Osteocyte (in vitro differentiated cells): ENCODE data around the gene RABGAP1L. TPM values are rescaled to one million over a fixed set of nuclear protein-coding genes. Genes with fewer than 3 reads are reported as not detected.

ENCODE experiments used
- DNase-seq: peaks from one replicate; pipeline ENCODE4 v3.0.0; 2021; ENCODE audit warnings: mixed read lengths; ENCODE audit not compliant: unreplicated experiment; ENCODE audit errors: extremely low spot score
- H3K27ac Mint-ChIP-seq: one replicate; pipeline ENCODE4 v1.8.0; 2021; ENCODE audit warnings: mild to moderate bottlenecking, mixed read lengths; ENCODE audit not compliant: unreplicated experiment
- H3K27me3 Mint-ChIP-seq: one replicate; pipeline ENCODE4 v1.8.0; 2021; ENCODE audit warnings: mixed read lengths; ENCODE audit not compliant: unreplicated experiment
- H3K36me3 Mint-ChIP-seq: one replicate; pipeline ENCODE4 v1.8.0; 2021; ENCODE audit warnings: mixed read lengths; ENCODE audit not compliant: unreplicated experiment
- H3K4me1 Mint-ChIP-seq: one replicate; pipeline ENCODE4 v1.8.0; 2021; ENCODE audit warnings: mixed read lengths; ENCODE audit not compliant: unreplicated experiment
- H3K4me3 Mint-ChIP-seq: one replicate; pipeline ENCODE4 v1.8.0; 2021; ENCODE audit warnings: mild to moderate bottlenecking, moderate library complexity, mixed read lengths; ENCODE audit not compliant: unreplicated experiment
- H3K9me3 Mint-ChIP-seq: one replicate; pipeline ENCODE4 v1.8.0; 2021; ENCODE audit warnings: mixed read lengths; ENCODE audit not compliant: unreplicated experiment
- CTCF ChIP-seq: fragments of 200-600 bp; sonication (generic); IDR thresholded peaks from 2 replicates; pipeline ENCODE4 v1.5.0; 2021; ENCODE audit warnings: antibody characterized with exemption, mild to moderate bottlenecking, moderate library complexity
- total RNA-seq: library from RNA; stranded (reverse); gene quantifications from 2 replicates; pipeline ENCODE4 v1.2.1, GENCODE V29; 2021

The RABGAP1L gene
- total RNA-seq, 1 donor from 2014 or later = 29.3 TPM

- Mint-ChIP-seq H3K27ac (no peak overlapping the region), H3K9me3 (peaks cover 6% of the 10 kb centered on the region), H3K4me3 (no peak overlapping the region), H3K4me1 (peaks cover 5% of the 10 kb centered on the region), H3K27me3 (no peaks in the 10 kb centered on the region), H3K36me3 (no peaks in the 10 kb centered on the region)
- TF ChIP-seq CTCF = no peak
- DNase-seq = no peak
Observed at GRCh38 chr1:174659823-174660222, 500.5 kb downstream of the RABGAP1L start.

DNA sequence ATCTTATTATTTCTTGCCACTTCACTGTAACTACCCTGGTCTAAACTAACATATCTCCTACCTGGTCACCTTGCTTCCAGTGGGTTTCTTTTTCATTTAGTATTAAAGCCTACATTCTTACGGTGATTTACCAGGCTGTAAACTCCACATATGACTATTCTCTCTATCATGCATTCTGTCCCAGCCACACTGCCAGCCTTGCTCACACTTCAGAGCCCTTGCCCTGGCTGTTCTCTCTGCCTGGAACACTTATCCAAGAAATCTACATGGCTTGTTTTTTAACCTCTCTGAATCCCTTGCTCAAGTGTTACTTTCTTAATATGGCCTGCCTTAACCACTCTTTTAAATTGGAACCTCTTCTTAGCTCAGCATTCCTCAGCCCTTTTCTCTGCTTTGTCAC is 501.2 kb downstream of the RABGAP1L start:
- no peak for TF ChIP-seq CTCF
- no peaks in the 10 kb centered on the region for H3K36me3 Mint-ChIP-seq
- peaks cover 5% of the 10 kb centered on the region for H3K4me1 Mint-ChIP-seq
- no peak overlapping the region for H3K4me3 Mint-ChIP-seq
- no peaks in the 10 kb centered on the region for H3K27me3 Mint-ChIP-seq
- peaks cover 6% of the 10 kb centered on the region for H3K9me3 Mint-ChIP-seq
- DNase-seq = no peak
- H3K27ac Mint-ChIP-seq = no peak overlapping the region

- Mint-ChIP-seq H3K4me3 (no peak overlapping the region), H3K27me3 (no peaks in the 10 kb centered on the region), H3K36me3 (no peaks in the 10 kb centered on the region), H3K4me1 (peaks cover 5% of the 10 kb centered on the region), H3K9me3 (peaks cover 4% of the 10 kb centered on the region), H3K27ac (no peak overlapping the region)
- no peak for DNase-seq
- TF ChIP-seq CTCF = no peak
Observed at GRCh38 chr1:174663358-174663757, 504.0 kb downstream of the RABGAP1L start.

DNA sequence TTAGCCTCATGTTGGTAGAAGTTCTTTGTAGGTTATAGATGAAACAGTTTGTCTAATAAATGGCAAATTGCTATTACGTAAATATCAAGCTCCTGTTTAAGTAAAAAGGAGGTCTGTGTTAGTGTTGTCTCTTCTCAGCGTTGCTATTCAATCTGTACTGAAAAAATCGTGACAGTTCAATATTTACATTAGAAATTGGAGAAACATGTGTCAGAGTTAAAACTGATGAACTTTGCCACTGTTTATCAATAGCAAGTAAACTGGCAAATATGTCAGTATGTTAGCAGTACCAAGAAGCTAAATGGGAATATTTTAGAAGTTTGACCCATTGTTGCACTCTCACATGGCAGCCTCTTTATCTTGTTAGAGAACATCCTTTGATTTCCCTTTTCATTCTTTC is 506.9 kb downstream of the RABGAP1L start:
- no peak for TF ChIP-seq CTCF
- Mint-ChIP-seq H3K27ac (no peak overlapping the region), H3K36me3 (peaks cover 3% of the 10 kb centered on the region), H3K4me1 (no peaks in the 10 kb centered on the region), H3K9me3 (peaks cover 25% of the 10 kb centered on the region), H3K4me3 (no peak overlapping the region), H3K27me3 (no peaks in the 10 kb centered on the region)
- no peak for DNase-seq

DNA sequence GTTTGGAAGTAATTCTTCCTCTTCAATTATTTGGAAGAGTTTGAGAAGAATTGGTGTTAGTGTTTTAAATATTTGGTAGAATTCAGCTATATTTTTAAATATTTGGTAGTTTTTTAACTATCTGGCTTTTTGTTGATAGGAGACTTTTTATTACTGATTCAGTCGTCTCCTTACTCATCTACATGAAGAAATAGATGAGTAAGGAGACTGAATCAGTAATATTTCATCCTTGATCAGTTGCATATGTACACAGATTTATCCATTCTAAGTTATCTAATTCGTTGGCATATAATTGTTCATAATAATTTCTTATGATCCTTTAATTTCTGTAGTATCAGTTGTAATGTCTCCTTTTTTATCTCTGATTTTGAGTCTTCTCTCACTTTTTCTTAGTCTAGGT is 512.5 kb downstream of the RABGAP1L start:
- Mint-ChIP-seq H3K4me3 (no peak overlapping the region), H3K27me3 (no peaks in the 10 kb centered on the region), H3K9me3 (peaks cover 25% of the 10 kb centered on the region), H3K4me1 (no peaks in the 10 kb centered on the region), H3K27ac (no peak overlapping the region), H3K36me3 (peaks cover 3% of the 10 kb centered on the region)
- TF ChIP-seq CTCF = no peak
- no peak for DNase-seq
